Type B pancreatic cell (in vitro differentiated cells): ENCODE results near the gene BOC. TPM values are rescaled to one million over a fixed set of nuclear protein-coding genes. Genes with fewer than 3 reads are reported as not detected.
A peak's percentile ranks its signal among the peaks of the same experiment; 100 is the strongest.

Experiments
- DNase-seq: peaks from one replicate; pipeline ENCODE4 v3.0.0; 2021; ENCODE audit warnings: mixed read lengths; ENCODE audit not compliant: unreplicated experiment; ENCODE audit errors: extremely low spot score
- H3K27ac Mint-ChIP-seq: 2 replicates; pipeline ENCODE4 v1.8.0; 2021; ENCODE audit warnings: mild to moderate bottlenecking, mixed read lengths
- H3K27me3 Mint-ChIP-seq: 2 replicates; pipeline ENCODE4 v1.8.0; 2021; ENCODE audit warnings: mixed read lengths
- H3K36me3 Mint-ChIP-seq: 2 replicates; pipeline ENCODE4 v1.8.0; 2021; ENCODE audit warnings: mixed read lengths
- H3K4me1 Mint-ChIP-seq: one replicate; pipeline ENCODE4 v1.8.0; 2021; ENCODE audit warnings: mixed read lengths; ENCODE audit not compliant: unreplicated experiment
- H3K4me3 Mint-ChIP-seq: 2 replicates; pipeline ENCODE4 v1.8.0; 2021; ENCODE audit warnings: mild to moderate bottlenecking, mixed read lengths
- H3K9me3 Mint-ChIP-seq: 2 replicates; pipeline ENCODE4 v1.8.0; 2021; ENCODE audit warnings: mixed read lengths
- CTCF ChIP-seq: fragments of 200-600 bp; sonication (generic); conservative IDR thresholded peaks from 2 replicates; pipeline ENCODE4 v1.5.0; 2021; ENCODE audit warnings: antibody characterized with exemption, mild to moderate bottlenecking
- total RNA-seq: library from RNA; stranded (reverse); gene quantifications from 2 replicates; pipeline ENCODE4 v1.2.1, GENCODE V29; 2021; ENCODE audit warnings: low replicate concordance

The BOC gene
- total RNA-seq, 1 donor from 2014 or later: 219 TPM

- Mint-ChIP-seq H3K27me3 (peaks cover 3% of the 10 kb centered on the region), H3K4me1 (peaks cover 75% of the 10 kb centered on the region), H3K9me3 (no peaks in the 10 kb centered on the region), H3K36me3 (peaks cover 48% of the 10 kb centered on the region), H3K27ac (peak overlapping the region; percentile 29), H3K4me3 (peak overlapping the region; percentile 67)
- no peak for TF ChIP-seq CTCF
- DNase-seq: no peak
Observed at GRCh38 chr3:113247068-113247467, 35.7 kb downstream of the BOC start.

DNA sequence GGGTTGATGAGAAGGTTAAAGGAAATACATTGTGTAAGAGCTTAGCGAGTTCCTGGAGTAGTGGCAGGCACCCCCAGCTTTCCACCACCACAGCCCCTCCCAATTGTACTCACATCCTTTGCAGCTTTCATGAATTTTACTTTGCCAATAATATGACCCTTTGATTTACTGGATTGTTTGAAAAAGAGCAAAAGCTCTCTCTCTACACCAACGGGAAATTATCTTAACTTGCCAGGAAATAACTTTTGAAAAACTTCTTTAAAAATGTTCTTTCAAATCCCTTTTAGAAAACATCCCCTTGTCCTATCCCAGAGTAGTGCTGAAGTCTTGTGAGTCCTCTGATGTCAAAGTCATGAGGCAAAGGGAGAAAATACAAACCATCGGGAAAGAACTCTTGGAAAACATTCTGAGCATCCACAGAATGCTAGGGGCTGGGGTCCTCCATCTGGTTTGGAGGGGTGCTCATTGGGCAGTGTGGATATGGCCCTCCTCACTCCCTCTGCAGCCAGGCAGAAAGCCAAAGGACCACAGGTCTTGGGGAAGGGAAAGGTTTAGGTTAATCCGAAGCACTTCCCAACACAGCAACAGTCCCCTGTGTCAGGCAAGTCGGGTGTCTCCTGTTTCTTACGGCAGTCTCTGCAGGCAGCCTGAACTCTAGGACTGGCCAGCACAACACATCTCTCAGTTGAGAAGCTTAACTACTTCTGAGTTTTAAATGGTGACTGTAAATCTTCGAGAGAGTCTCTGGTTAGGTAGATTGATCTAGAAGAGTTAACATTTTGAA is 36.5 kb downstream of the BOC start:
- Mint-ChIP-seq H3K4me1 (peaks cover 67% of the 10 kb centered on the region), H3K36me3 (peaks cover 52% of the 10 kb centered on the region), H3K4me3 (no peak overlapping the region), H3K27me3 (peaks cover 3% of the 10 kb centered on the region), H3K9me3 (no peaks in the 10 kb centered on the region), H3K27ac (no peak overlapping the region)
- TF ChIP-seq CTCF: no peak
- no peak for DNase-seq

DNA sequence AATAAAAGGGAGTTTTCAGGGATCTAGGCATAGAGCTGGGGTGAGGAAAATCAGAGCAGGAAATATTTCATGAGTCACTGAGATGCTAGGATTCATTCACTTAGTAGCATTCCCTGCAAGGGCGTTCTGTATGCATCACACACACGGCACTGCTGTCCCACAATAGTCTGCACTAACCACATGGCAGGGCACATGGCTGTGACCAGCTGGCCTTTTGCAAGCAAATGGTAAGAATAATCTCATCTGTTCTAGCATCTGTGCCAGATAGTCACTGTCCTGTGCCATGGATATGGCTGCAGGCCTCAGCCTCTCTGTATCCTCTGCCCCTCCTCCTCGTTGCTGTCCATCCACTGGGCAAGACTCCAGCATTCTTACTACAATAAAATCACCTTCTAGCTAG is 37.8 kb downstream of the BOC start:
- Mint-ChIP-seq H3K36me3 (peaks cover 57% of the 10 kb centered on the region), H3K27me3 (peaks cover 3% of the 10 kb centered on the region), H3K4me1 (peaks cover 61% of the 10 kb centered on the region), H3K4me3 (no peak overlapping the region), H3K9me3 (no peaks in the 10 kb centered on the region), H3K27ac (peak overlapping the region; percentile 14)
- no peak for TF ChIP-seq CTCF
- no peak for DNase-seq

- Mint-ChIP-seq H3K9me3 (no peaks in the 10 kb centered on the region), H3K4me3 (no peak overlapping the region), H3K27ac (no peak overlapping the region), H3K27me3 (peaks cover 3% of the 10 kb centered on the region), H3K36me3 (peaks cover 59% of the 10 kb centered on the region), H3K4me1 (peaks cover 61% of the 10 kb centered on the region)
- no peak for DNase-seq
- no peak for TF ChIP-seq CTCF
Observed at GRCh38 chr3:113249601-113250000, 38.2 kb downstream of the BOC start.

GRCh38 chr3:113250566-113250965 is 39.2 kb downstream of the BOC start:
- Mint-ChIP-seq H3K4me3 (no peak overlapping the region), H3K36me3 (peaks cover 60% of the 10 kb centered on the region), H3K27me3 (peaks cover 3% of the 10 kb centered on the region), H3K4me1 (peaks cover 66% of the 10 kb centered on the region), H3K9me3 (no peaks in the 10 kb centered on the region), H3K27ac (no peak overlapping the region)
- DNase-seq: no peak
- TF ChIP-seq CTCF: no peak
